Activated CD8-positive, alpha-beta T cell treated with anti-CD3 and anti-CD28 coated beads for 36 hours (primary cell): ENCODE data around the gene CYP46A1. TPM values are rescaled to one million over a fixed set of nuclear protein-coding genes. Genes with fewer than 3 reads are reported as not detected.

ENCODE experiments used
- ATAC-seq: fragments of 200-7000 bp; cut with Tn5 transposase; one replicate; pipeline ENCODE4 v1.10.0; 2021; ENCODE audit warnings: mild to moderate bottlenecking, moderate library complexity
- CTCF ChIA-PET: fragments of 350-600 bp; sonication (Branson Sonifier 250); formaldehyde crosslinking; loops from one replicate; lab custom pipeline; 2021; ENCODE audit warnings: antibody characterized with exemption; lab: Charles Lee
- POLR2A ChIA-PET: fragments of 350-600 bp; sonication (Branson Sonifier 250); formaldehyde crosslinking; loops from one replicate; lab custom pipeline; 2021; ENCODE audit warnings: antibody characterized with exemption; lab: Charles Lee
- DNase-seq: peaks from one replicate; pipeline ENCODE4 v3.0.0-alpha.2; 2020
- H3K27ac Mint-ChIP-seq: one replicate; pipeline ENCODE4 v1.8.0; 2021; ENCODE audit warnings: mild to moderate bottlenecking, mixed read lengths
- H3K27me3 Mint-ChIP-seq: one replicate; pipeline ENCODE4 v1.8.0; 2021; ENCODE audit warnings: mixed read lengths
- H3K36me3 Mint-ChIP-seq: one replicate; pipeline ENCODE4 v1.8.0; 2021; ENCODE audit warnings: low read depth, mixed read lengths
- H3K4me1 Mint-ChIP-seq: one replicate; pipeline ENCODE4 v1.8.0; 2021; ENCODE audit warnings: low read depth, mixed read lengths
- H3K4me3 Mint-ChIP-seq: one replicate; pipeline ENCODE4 v1.8.0; 2021; ENCODE audit warnings: mild to moderate bottlenecking, moderate library complexity, mixed read lengths
- H3K9me3 Mint-ChIP-seq: one replicate; pipeline ENCODE4 v1.8.0; 2021; ENCODE audit warnings: mixed read lengths
- CTCF ChIP-seq: fragments of 200-600 bp; IDR thresholded peaks from one replicate; pipeline ENCODE4 v1.8.0; 2022; ENCODE audit warnings: antibody characterized with exemption, mild to moderate bottlenecking
- intact Hi-C: fragments of 100-400 bp; cut with micrococcal nuclease; formaldehyde crosslinking; loops from one replicate; pipeline ENCODE4 v1.10.0; 2022
- total RNA-seq, 2 experiments: library from RNA; stranded (reverse); gene quantifications; one replicate each; pipeline ENCODE4 v1.2.3, GENCODE V29; 2021

Gene CYP46A1
- total RNA-seq, 2 experiments from 2014 or later: 0.16 to 0.20 TPM

- peaks cover 6% of the 10 kb centered on the region for H3K4me1 Mint-ChIP-seq
- DNase-seq: no peak
- POLR2A ChIA-PET: no interaction called here
Measured at GRCh38 chr14:99671235-99672224, 12.6 kb upstream of the CYP46A1 start.

DNA sequence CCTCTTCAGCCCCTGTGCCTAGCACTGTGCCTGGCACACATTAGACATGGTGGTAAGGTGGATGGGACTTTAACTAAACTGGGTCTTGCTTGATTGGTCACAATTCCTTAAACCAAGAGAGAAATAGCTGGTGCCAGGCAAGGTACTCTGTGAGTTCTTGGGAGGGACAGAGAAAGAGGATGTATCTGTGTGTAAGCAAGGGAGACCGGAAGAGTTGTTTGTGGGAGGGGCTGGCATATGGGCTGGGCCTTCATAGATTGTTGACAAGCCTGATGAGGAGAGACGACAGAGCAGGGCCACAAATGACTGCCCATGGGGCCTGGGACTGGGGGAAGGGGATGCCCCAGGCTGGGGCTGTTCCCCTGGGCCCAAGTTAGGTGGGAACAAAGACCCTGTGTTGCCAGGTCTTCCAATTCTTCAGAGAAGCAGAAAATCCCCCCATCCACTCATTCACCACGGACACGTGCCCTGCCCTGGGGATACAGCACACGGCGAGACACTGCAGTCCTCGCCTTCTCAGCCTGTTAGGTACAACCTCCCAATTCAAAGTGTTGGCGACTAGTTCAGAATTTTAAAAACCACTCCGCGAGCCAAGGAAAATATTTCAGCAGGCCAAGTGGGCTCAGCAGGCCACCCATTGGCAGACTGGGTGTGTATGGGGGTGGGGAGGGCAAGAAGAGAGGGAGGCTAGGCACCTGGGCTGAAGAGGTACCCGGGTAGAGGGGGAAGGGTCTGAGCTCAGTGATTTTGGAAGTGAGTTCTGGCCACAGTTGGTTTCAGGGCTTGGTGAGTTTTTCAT, 11.4 kb upstream of the CYP46A1 start:
- peaks cover 12% of the 10 kb centered on the region for H3K4me1 Mint-ChIP-seq
- no peaks in the 10 kb centered on the region for H3K9me3 Mint-ChIP-seq
- POLR2A ChIA-PET: no interaction called here
- H3K27ac Mint-ChIP-seq: no peak overlapping the region
- ATAC-seq: peak; percentile 62
- peaks cover 6% of the 10 kb centered on the region for H3K27me3 Mint-ChIP-seq
- intact Hi-C loops: no loop called here
- peak; percentile 15 for DNase-seq
- CTCF ChIA-PET: interaction anchor here (0.8 kb wide), 1 partner anchor 16 kb away, joined by 4 read pairs; no protein-coding TSS in a partner anchor
- H3K4me3 Mint-ChIP-seq: no peak overlapping the region
- TF ChIP-seq CTCF: no peak
- H3K36me3 Mint-ChIP-seq: no peaks in the 10 kb centered on the region

More at GRCh38 chr14:99671235-99672224, 12.6 kb upstream of the CYP46A1 start:
- CTCF ChIA-PET: no interaction called here
- TF ChIP-seq CTCF: no peak
- Mint-ChIP-seq H3K27ac (no peak overlapping the region), H3K27me3 (peaks cover 6% of the 10 kb centered on the region), H3K4me3 (no peak overlapping the region), H3K36me3 (no peaks in the 10 kb centered on the region), H3K9me3 (no peaks in the 10 kb centered on the region)
- ATAC-seq: no peak
- intact Hi-C loops: no loop called here

DNA sequence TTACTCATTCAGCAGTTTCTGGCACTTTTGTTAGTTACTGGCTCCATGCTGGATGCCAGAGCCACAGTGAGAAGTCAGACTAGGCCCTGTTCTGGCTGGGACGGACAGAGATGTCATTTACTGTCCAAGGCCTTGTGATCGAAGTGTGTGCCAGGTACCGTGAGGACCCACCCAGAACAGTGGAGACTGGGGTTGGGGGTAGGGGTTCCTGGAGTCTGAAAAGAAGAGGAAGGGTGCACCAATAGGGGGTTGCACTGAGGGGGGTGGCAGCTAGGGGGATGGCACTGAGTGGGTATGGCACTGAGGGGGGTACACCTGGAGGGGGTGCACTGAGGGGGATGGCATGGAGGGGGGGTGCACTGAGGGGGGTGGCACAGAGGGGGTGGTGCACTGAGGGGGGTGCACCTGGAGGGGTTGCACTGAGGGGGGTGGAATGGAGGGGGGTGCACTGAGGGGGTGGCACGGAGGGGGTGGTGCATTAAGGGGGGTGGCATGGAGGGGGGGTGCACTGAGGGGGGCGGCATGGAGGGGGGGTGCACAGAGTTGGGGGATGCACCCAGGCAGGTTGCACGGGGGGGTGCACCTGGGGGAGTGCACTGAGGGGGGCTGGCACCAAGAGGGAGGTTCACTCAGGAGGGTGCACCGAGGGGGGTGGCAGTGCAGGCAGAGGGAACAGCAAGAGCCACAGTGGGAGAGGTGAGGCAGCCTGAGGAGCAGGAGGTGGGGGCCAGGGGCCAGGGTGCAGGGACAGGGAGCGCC, 10.6 kb upstream of the CYP46A1 start:
- no peak for DNase-seq
- peaks cover 12% of the 10 kb centered on the region for H3K4me1 Mint-ChIP-seq
- no peaks in the 10 kb centered on the region for H3K36me3 Mint-ChIP-seq
- H3K4me3 Mint-ChIP-seq: no peak overlapping the region
- ATAC-seq: no peak
- intact Hi-C loops: no loop called here
- no peak for TF ChIP-seq CTCF
- ChIA-PET CTCF (interaction anchor here (0.8 kb wide), 1 partner anchor 15 kb away, joined by 4 read pairs; no protein-coding TSS in a partner anchor), POLR2A (interaction anchor here (1.2 kb wide), 1 partner anchor 9 kb away, joined by 4 read pairs; no protein-coding TSS in a partner anchor)
- H3K27ac Mint-ChIP-seq: no peak overlapping the region
- peaks cover 6% of the 10 kb centered on the region for H3K9me3 Mint-ChIP-seq
- H3K27me3 Mint-ChIP-seq: peaks cover 6% of the 10 kb centered on the region

DNA sequence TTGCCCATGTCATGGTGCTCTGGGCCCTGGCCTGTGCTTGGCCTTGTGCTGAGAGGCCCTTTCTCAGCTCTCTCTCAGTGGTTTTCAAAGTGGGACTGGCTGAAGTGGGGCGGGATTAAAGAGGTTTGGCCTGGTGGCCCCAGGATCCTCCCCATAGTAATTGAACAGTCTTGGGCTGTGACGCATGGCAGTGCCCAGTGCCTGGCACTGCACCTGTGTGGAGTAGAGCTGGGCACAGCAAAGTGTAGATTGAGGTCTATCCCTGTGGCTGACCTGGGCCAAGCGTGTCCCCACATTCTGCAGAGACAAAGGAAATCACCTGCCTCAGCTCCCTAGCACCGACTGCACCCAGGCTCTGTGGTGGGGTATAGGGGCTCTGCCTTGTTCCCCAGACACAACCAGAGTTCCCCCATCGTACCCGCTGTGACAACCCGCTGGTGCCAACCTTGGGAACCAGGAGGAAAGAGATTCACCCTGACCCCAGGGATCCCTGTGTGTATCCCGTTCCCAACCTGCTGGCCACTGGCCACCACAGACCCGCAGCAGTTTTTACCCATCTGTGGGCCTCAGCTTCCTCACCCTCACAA, 9.9 kb upstream of the CYP46A1 start:
- Mint-ChIP-seq H3K9me3 (peaks cover 9% of the 10 kb centered on the region), H3K4me1 (peaks cover 12% of the 10 kb centered on the region), H3K4me3 (no peak overlapping the region), H3K27me3 (peaks cover 6% of the 10 kb centered on the region), H3K27ac (no peak overlapping the region), H3K36me3 (no peaks in the 10 kb centered on the region)
- ATAC-seq (no peak), DNase-seq (no peak)
- no peak for TF ChIP-seq CTCF
- ChIA-PET POLR2A (interaction anchor here (1.2 kb wide), 1 partner anchor 8 kb away, joined by 4 read pairs; no protein-coding TSS in a partner anchor), CTCF (interaction anchor here (1.0 kb wide), 1 partner anchor 15 kb away, joined by 3 read pairs; no protein-coding TSS in a partner anchor)
- intact Hi-C loops: no loop called here
